Mucosa of stomach (tissue), 1 donor: ENCODE measurements around the gene AKR7A3.
"Not testable (repeated sequence)": the region's sequence is repeated elsewhere in the genome, so short reads cannot be mapped to it uniquely, and the experiment has no call there.

Experiments used
- H3K27me3 ChIP-seq: one replicate; pipeline ENCODE4 v1.7.0; 2013; ENCODE audit warnings: mild to moderate bottlenecking, low read length; ENCODE audit not compliant: control insufficient read depth, insufficient read depth
- H3K36me3 ChIP-seq: one replicate; pipeline ENCODE4 v1.7.0; 2013; ENCODE audit warnings: low read length; ENCODE audit not compliant: control insufficient read depth, insufficient read depth
- H3K4me1 ChIP-seq: one replicate; pipeline ENCODE4 v1.7.0; 2013; ENCODE audit warnings: mild to moderate bottlenecking, low read length; ENCODE audit not compliant: control insufficient read depth, insufficient read depth
- H3K4me3 ChIP-seq: one replicate; pipeline ENCODE4 v1.7.0; 2013; ENCODE audit warnings: low read length
- H3K9ac ChIP-seq: one replicate; pipeline ENCODE4 v1.7.0; 2013; ENCODE audit warnings: mild to moderate bottlenecking, low read length, moderate library complexity
- H3K9me3 ChIP-seq: one replicate; pipeline ENCODE4 v1.7.0; 2013; ENCODE audit warnings: mild to moderate bottlenecking, low read length, moderate library complexity; ENCODE audit not compliant: control insufficient read depth
- donor health status: Pancreatic carcinoma.

Gene AKR7A3

GRCh38 chr1:19307794-19308508 is 19.4 kb upstream of the AKR7A3 start:
- no peaks in the 10 kb centered on the region for H3K9me3 ChIP-seq
- H3K27me3 ChIP-seq: no peaks in the 10 kb centered on the region
- peaks cover 4% of the 10 kb centered on the region for H3K36me3 ChIP-seq
- H3K4me1 ChIP-seq: peaks cover 36% of the 10 kb centered on the region
- no peak overlapping the region for H3K4me3 ChIP-seq
- H3K9ac ChIP-seq: no peak overlapping the region

- Histone ChIP-seq H3K4me1 (peaks cover 30% of the 10 kb centered on the region), H3K27me3 (no peaks in the 10 kb centered on the region), H3K36me3 (peaks cover 4% of the 10 kb centered on the region), H3K4me3 (no peak overlapping the region), H3K9me3 (no peaks in the 10 kb centered on the region), H3K9ac (no peak overlapping the region)
These were observed 18.4 kb upstream of the AKR7A3 start for GRCh38 chr1:19306941-19307340.

GRCh38 chr1:19305880-19306279 is 17.3 kb upstream of the AKR7A3 start:
- no peak overlapping the region for H3K9ac ChIP-seq
- no peak overlapping the region for H3K4me3 ChIP-seq
- H3K36me3 ChIP-seq: peaks cover 4% of the 10 kb centered on the region
- no peaks in the 10 kb centered on the region for H3K27me3 ChIP-seq
- peaks cover 24% of the 10 kb centered on the region for H3K4me1 ChIP-seq
- no peaks in the 10 kb centered on the region for H3K9me3 ChIP-seq

- not testable (repeated sequence) for H3K27me3 ChIP-seq, H3K36me3 ChIP-seq, H3K9me3 ChIP-seq, H3K9ac ChIP-seq, H3K4me3 ChIP-seq
- peaks cover 16% of the 10 kb centered on the region for H3K4me1 ChIP-seq
These were observed 15.5 kb upstream of the AKR7A3 start for GRCh38 chr1:19304081-19304480.

- Histone ChIP-seq H3K4me3 (no peak overlapping the region), H3K36me3 (no peaks in the 10 kb centered on the region), H3K9me3 (no peaks in the 10 kb centered on the region), H3K4me1 (no peaks in the 10 kb centered on the region), H3K27me3 (no peaks in the 10 kb centered on the region), H3K9ac (no peak overlapping the region)
These were observed 11.6 kb upstream of the AKR7A3 start for GRCh38 chr1:19300211-19300610.

GRCh38 chr1:19294638-19295037 is 6.1 kb upstream of the AKR7A3 start:
- H3K36me3 ChIP-seq: no peaks in the 10 kb centered on the region
- no peaks in the 10 kb centered on the region for H3K9me3 ChIP-seq
- H3K4me3 ChIP-seq: no peak overlapping the region
- H3K4me1 ChIP-seq: peaks cover 3% of the 10 kb centered on the region
- no peaks in the 10 kb centered on the region for H3K27me3 ChIP-seq
- H3K9ac ChIP-seq: no peak overlapping the region

- Histone ChIP-seq H3K36me3 (peaks cover 9% of the 10 kb centered on the region), H3K9me3 (no peaks in the 10 kb centered on the region), H3K4me1 (peaks cover 38% of the 10 kb centered on the region), H3K9ac (peak overlapping the region; percentile 74), H3K4me3 (peak overlapping the region; percentile 72), H3K27me3 (no peaks in the 10 kb centered on the region)
These were observed 674 bp upstream of the AKR7A3 start for GRCh38 chr1:19289244-19289643.

- H3K36me3 ChIP-seq: peaks cover 15% of the 10 kb centered on the region
- H3K4me1 ChIP-seq: peaks cover 43% of the 10 kb centered on the region
- H3K9ac ChIP-seq: peak overlapping the region; percentile 57
- no peaks in the 10 kb centered on the region for H3K27me3 ChIP-seq
- H3K4me3 ChIP-seq: peak overlapping the region; percentile 78
- H3K9me3 ChIP-seq: no peaks in the 10 kb centered on the region
These were observed 959 bp downstream of the AKR7A3 start for GRCh38 chr1:19287436-19288185.

- H3K36me3 ChIP-seq: peaks cover 15% of the 10 kb centered on the region
- not testable (repeated sequence) for H3K27me3 ChIP-seq, H3K9me3 ChIP-seq, H3K4me3 ChIP-seq
- peak overlapping the region; percentile 47 for H3K9ac ChIP-seq
- H3K4me1 ChIP-seq: peaks cover 43% of the 10 kb centered on the region
These were observed 2.8 kb downstream of the AKR7A3 start for GRCh38 chr1:19285807-19286206.

- H3K9me3 ChIP-seq, H3K4me3 ChIP-seq, H3K27me3 ChIP-seq, H3K9ac ChIP-seq: not testable (repeated sequence)
- peaks cover 43% of the 10 kb centered on the region for H3K4me1 ChIP-seq
- peaks cover 15% of the 10 kb centered on the region for H3K36me3 ChIP-seq
These were observed 3.2 kb downstream of the AKR7A3 start for GRCh38 chr1:19285366-19285765.

GRCh38 chr1:19284881-19285280 is 3.7 kb downstream of the AKR7A3 start:
- Histone ChIP-seq H3K4me1 (peaks cover 43% of the 10 kb centered on the region), H3K9me3 (no peaks in the 10 kb centered on the region), H3K27me3 (no peaks in the 10 kb centered on the region), H3K4me3 (no peak overlapping the region), H3K9ac (no peak overlapping the region), H3K36me3 (peaks cover 15% of the 10 kb centered on the region)

GRCh38 chr1:19283891-19284290 is 4.7 kb downstream of the AKR7A3 start:
- H3K4me1 ChIP-seq: peaks cover 33% of the 10 kb centered on the region
- H3K27me3 ChIP-seq: no peaks in the 10 kb centered on the region
- H3K9me3 ChIP-seq: no peaks in the 10 kb centered on the region
- H3K9ac ChIP-seq: no peak overlapping the region
- peaks cover 15% of the 10 kb centered on the region for H3K36me3 ChIP-seq
- no peak overlapping the region for H3K4me3 ChIP-seq
